GM21619 (cell line): ENCODE measurements around the gene STOML1.

Source experiments
- ATAC-seq: cut with Tn5 transposase; IDR thresholded peaks from one replicate; pipeline ENCODE4 v1.9.1; 2021; ENCODE audit not compliant: unreplicated experiment

STOML1 gene

GRCh38 chr15:74022706-74023470, 30.8 kb upstream of the STOML1 start:
- no peak for ATAC-seq

GRCh38 chr15:74019734-74020133, 27.6 kb upstream of the STOML1 start:
- no peak for ATAC-seq

DNA sequence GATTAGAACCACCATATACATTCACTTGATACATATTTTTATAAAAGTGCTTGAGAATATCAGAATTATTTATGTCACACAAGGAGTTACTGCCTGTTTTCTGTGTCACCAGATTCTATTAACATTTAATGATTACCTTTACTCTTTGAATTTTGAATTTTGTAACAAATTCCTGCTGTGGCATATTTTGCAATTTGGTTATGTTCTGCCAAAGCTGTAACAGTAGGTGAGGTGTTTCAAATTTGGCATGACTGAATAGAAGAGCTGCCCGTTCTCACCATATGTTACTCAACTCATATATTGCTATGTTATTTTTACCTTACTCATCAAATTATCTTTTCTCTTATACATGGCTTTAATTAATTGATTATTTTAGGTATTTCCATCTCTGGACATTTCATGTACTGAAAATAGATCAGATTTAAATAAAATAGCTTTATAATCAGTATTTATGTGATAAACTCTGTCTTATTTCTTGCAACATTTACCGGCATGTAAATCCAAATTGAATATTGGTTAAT, 21.3 kb upstream of the STOML1 start:
- no peak for ATAC-seq

DNA sequence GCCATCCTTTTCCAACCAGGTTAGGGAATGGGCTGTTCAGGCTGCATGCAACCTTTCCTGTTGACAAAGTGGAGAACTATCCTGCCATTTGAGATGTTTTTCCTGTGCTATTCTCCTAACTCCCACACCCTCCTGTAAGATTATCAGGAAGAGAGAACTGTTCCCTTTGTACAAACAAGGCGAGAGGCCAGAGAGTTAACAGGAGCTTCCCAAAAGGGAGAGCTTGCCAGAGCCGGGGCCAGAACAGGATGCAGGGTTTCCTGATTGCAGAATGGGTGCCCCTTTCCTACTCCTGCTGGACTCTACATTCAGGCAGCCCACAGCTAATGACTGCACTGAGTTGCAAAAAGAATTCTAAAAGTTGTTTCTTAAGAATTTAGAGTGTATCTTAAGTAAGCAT, 19.5 kb upstream of the STOML1 start:
- ATAC-seq, result no peak

GRCh38 chr15:74010929-74011540, 18.9 kb upstream of the STOML1 start:
- ATAC-seq, result no peak

- no peak for ATAC-seq
These were observed 16.8 kb upstream of the STOML1 start for GRCh38 chr15:74008901-74009300.

GRCh38 chr15:74007820-74008371, 15.8 kb upstream of the STOML1 start:
- no peak for ATAC-seq

- no peak for ATAC-seq
These were observed 14.9 kb upstream of the STOML1 start for GRCh38 chr15:74006774-74007639.

DNA sequence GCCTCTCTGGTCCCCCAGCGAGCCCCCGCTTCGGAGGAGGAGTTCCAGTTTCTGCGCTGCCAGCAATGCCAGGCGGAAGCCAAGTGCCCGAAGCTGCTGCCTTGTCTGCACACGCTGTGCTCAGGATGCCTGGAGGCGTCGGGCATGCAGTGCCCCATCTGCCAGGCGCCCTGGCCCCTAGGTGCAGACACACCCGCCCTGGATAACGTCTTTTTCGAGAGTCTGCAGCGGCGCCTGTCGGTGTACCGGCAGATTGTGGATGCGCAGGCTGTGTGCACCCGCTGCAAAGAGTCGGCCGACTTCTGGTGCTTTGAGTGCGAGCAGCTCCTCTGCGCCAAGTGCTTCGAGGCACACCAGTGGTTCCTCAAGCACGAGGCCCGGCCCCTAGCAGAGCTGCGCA, 5.9 kb upstream of the STOML1 start:
- ATAC-seq, result no peak

GRCh38 chr15:73996939-73997338, 4.8 kb upstream of the STOML1 start:
- no peak for ATAC-seq

GRCh38 chr15:73996267-73996666, 4.2 kb upstream of the STOML1 start:
- ATAC-seq, result no peak

GRCh38 chr15:73994912-73995622, 3.0 kb upstream of the STOML1 start:
- no peak for ATAC-seq

GRCh38 chr15:73994413-73994883, 2.4 kb upstream of the STOML1 start, which contains the start of gene PML:
Gene PML (plus strand): TSS chr15:73994716. CDS start chr15:73994813, 97 bp downstream.
- ATAC-seq, result peak; percentile 64

DNA sequence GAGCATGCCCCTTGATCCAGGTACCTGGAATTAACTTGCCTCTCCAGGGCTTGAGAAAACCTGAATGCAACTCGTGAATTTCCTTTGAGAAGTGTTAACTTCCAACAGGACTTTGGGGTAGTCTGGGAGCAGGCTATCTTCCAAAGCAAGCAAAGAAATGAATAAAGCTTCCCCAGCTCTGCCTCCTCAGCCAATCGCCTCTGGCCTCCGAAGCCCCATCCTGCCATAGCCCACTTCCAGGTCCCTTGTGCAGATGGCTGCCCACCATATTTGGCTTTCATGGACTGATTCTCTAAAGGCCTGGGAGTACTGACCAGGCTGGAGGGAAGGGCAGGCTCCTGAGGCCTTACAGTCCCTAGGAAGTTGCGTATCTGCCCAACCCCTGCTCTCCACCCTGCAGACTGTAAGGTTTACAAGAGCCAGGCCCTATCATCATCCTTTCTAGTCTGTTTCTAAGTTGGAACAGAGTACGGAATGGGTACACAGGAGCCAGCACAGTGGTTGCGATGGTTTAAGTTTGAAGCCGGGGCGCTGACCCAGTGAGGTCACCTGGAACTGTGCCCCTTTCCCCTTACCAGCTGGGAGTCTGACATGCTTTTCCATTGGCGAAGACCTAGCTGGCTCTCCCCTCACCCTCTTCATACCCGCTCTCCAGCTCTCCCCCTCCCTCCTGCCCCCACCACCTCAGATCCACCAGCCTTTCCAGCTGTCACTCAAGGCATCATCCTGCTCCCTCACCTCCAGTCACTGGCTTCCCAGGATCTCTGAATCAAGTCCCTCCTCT, 1.3 kb upstream of the STOML1 start:
- ATAC-seq, result no peak

GRCh38 chr15:73992594-73992898, 451 bp upstream of the STOML1 start:
- no peak for ATAC-seq

- no peak for ATAC-seq
These were observed 835 bp downstream of the STOML1 start for GRCh38 chr15:73991260-73991659.

- no peak for ATAC-seq
These were observed 1.7 kb downstream of the STOML1 start for GRCh38 chr15:73990250-73991005.

- no peak for ATAC-seq
These were observed 2.9 kb downstream of the STOML1 start for GRCh38 chr15:73989001-73989798.
